GM19351 (cell line): ENCODE results near the gene FOXP4.

ENCODE experiments used
- ATAC-seq: cut with Tn5 transposase; IDR thresholded peaks from one replicate; pipeline ENCODE4 v1.9.1; 2021; ENCODE audit warnings: mild to moderate bottlenecking, moderate library complexity; ENCODE audit not compliant: unreplicated experiment

The FOXP4 gene

DNA sequence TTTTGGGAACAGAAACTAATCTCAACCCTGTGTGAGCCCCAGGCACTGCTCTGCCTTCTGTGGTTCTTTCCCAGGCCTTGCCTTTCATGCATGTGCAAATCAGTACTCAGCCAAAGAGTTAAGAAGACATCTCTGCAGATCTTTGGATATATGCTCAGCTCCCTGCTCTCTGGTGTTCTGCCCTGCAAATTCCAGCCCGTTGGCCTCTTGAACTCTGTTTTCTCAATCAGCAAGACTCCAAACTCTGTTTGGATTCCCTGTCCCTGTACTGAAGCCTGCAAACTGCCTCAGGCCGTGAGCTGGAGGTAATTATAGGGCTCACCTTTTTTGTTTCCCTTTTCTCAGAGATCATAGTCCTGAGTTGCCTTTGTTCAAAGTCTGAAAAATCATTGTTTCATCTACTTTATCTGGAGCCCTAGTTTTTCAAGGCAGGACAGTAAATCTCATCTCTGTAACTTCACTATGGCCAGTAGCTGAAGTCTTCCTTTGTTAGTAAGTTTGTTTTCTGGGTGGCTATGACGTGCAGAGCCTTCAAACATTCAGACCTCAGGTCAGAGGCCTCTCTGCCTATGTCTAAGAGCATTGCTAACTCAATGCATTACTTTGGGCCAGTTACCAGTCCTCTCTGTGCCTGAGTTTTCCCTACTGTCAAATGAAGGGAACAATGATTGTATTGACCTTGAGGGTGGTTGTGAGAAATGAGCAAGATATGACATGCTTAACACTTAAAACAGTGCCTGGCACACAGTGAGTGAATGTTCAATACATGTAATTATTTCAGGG lies 76.2 kb downstream of the FOXP4 start:
- ATAC-seq, result no peak

DNA sequence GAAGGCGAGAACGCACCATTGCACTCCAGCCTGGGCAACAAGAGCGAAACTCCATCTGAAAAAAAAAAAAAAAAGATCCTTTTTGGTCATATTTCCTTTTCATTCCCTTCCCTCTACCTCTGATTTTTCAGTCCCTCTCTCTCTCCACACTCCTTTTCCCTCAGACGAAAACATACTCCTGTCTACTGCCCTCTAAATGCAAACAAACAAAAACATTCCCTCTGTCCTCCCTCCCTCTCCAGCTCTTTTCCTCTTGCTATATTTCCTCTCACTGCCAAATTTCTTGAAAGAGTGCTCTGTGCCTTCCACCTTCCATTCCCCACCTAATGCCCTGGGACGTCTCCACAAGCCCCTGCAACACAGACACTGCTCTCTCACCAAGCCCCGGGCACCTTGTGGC lies 77.1 kb downstream of the FOXP4 start:
- no peak for ATAC-seq

GRCh38 chr6:41624621-41625380 lies 78.6 kb downstream of the FOXP4 start:
- no peak for ATAC-seq

DNA sequence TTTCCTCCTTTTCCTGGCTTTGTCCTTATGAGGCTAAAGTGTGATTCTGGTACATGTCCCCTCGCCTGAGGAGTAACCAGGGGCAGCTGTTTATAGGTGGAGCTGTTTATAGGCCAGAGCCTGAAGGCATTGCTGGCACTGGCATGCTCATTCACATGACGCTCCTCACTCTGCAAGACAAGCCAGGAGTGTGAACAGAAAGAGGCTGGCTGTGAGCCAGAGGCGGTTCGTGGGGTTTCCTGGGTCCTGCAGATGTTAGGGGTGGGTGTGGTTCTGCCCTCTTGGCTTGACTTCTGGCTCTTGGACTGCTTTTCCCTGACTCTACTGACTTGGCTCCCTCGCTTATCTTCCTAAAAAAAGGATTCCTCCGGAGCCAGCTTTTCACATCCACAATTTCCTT lies 79.3 kb downstream of the FOXP4 start:
- ATAC-seq, result no peak

- ATAC-seq, result no peak
These were observed 79.8 kb downstream of the FOXP4 start for GRCh38 chr6:41626022-41626421.

- no peak for ATAC-seq
These were observed 80.7 kb downstream of the FOXP4 start for GRCh38 chr6:41626917-41627316.

DNA sequence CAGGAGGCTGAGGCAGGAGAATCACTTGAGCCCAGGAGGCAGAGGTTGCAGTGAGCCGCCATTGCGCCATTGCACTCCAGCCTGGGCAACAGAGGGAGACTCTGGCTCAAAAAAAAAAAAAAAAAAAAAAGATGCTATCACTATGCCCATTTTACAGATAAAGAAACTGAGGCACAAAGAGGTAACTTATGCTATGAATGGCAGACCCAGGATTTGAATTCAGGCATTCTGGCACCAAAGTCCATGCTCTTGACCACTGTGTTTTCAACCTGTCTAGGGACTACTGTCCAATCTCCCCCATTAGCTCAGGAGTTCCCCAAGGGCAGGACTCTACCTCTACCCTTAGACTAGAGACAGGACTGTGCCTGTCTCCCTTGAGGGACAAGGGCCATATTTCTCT lies 82.9 kb downstream of the FOXP4 start:
- no peak for ATAC-seq

DNA sequence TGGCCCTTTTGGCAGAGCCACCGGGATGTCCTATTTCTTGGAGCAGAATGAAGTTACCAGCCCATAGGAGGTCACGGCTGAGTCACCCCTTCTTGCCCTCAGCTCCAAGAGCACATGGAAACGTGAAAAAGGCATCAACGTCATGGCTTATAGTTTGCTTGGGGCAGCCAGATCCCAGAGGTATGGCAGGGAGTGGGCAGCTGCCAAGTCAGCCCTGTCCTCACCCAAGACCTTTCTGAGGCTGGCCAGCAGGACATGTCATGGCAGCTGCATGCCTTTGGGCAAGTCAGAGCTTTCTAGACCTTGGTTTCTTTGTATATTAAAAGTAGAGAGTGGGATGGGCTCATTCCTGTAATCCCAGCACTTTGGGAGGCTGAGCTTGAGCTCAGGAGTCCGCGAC lies 83.9 kb downstream of the FOXP4 start:
- ATAC-seq, result no peak

- no peak for ATAC-seq
These were observed 84.8 kb downstream of the FOXP4 start for GRCh38 chr6:41630946-41631345.

DNA sequence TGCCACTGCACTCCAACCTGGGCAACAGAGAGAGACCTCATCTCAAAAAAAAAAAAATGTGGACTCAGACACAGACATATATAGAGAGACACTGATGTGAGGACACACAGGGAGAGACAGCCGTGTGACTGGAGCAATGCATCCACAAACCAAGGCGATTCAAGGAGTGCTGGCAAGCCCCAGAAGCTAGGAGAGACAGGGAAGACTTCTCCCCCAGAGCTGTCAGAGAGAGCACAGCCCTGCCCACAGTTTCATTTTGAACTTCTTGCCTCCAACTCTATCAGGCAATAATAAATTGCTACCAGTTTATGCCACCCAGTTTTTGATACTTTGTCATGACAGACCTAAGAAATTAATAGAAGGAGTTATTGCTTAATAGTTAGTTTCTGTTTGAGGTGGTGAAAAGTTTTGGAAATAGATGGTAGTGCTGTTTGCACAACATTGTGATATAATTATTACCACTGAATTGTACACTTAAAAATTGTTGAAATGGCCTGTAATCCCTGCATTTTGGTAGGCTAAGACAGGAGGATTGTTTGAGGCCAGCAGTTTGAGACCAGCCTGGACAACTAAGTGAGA lies 87.0 kb downstream of the FOXP4 start:
- ATAC-seq, result no peak

- no peak for ATAC-seq
These were observed 88.5 kb downstream of the FOXP4 start for GRCh38 chr6:41634657-41635056.

DNA sequence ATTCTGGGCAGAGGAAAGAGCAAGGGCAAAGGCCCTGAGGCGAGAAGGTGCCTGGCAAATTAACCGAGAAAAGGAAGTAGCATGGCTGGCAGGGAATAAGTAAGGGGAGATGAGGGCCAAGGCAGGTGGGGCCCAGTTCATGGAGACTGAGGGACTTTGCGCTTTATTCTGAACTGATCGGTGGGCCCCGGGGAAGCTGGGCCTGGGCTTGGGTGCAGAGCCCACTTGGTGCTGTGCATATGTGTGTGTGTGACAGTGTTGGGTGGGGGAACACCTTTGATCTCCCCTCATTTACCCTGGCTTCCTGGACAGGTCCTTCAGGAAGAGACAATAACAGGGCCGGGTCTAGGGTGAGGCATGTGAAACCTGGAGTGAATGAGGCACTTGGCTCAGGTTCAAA lies 89.2 kb downstream of the FOXP4 start:
- no peak for ATAC-seq

DNA sequence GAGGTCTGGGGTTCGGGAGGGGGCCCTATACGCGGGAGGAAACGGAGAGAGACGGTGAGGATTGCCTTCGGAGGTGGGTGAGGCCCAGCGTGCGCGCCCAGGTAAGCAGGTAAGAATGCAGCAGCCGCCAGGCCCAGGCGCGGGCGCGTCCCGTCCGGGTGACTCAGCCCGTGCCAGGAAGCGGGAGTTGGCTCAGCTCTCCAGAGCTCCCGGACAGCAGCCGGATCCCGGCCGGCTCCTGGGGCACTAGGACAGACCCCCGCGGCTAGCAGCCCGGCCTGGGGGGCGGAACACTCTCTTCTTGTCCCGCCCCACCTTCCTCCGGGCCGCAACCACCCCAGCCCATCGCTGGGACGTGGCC lies 90.6 kb downstream of the FOXP4 start:
- no peak for ATAC-seq

- ATAC-seq, result no peak
These were observed 91.2 kb downstream of the FOXP4 start for GRCh38 chr6:41637194-41638001.

- no peak for ATAC-seq
These were observed 92.1 kb downstream of the FOXP4 start, which contains the start of gene MDFI for GRCh38 chr6:41638002-41638934. MDFI (plus strand) TSS chr6:41638468; CDS start chr6:41638750, 282 bp downstream.

- no peak for ATAC-seq
These were observed 93.0 kb downstream of the FOXP4 start for GRCh38 chr6:41638935-41639808.

- no peak for ATAC-seq
These were observed 93.7 kb downstream of the FOXP4 start for GRCh38 chr6:41639809-41640371.

DNA sequence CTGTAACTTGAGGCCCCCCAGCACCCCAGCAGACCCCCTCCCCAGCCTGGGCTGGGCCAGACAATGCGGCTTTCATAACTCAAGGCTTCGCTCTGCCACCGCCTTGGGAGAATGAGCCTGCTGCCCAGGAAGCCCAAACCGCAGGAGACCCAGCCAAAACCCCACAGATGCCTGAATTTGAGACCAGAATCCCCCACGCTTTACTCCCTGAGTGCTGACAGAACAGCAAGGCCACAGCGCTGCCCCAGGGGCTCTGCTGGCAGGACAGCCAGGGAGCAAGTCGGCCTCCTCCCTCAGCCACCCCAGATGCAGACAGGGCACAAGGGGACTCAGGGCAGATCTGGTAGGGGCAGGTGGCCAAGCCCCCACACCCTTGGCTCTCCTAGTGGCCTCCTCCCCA lies 94.2 kb downstream of the FOXP4 start:
- ATAC-seq, result no peak
